Esophagus (tissue), 2 donors: ENCODE data around the gene VMO1. TPM values are rescaled to one million over a fixed set of nuclear protein-coding genes. Genes with fewer than 3 reads are reported as not detected.
A peak's percentile ranks its signal among the peaks of the same experiment; 100 is the strongest.

Source experiments
- H3K27ac ChIP-seq, 2 donors: one replicate each; pipeline ENCODE4 v1.5.1; 2013; ENCODE audit warnings: low read depth in 2 of 2, mild to moderate bottlenecking in 2 of 2, inconsistent platforms in 1 of 2, low read length in 1 of 2, moderate library complexity in 1 of 2
- H3K27me3 ChIP-seq, 2 donors: one replicate each; pipeline ENCODE4 v1.6.1; 2013; ENCODE audit warnings: low read length in 2 of 2, control low read depth in 1 of 2, mild to moderate bottlenecking in 1 of 2; ENCODE audit not compliant: insufficient read depth in 2 of 2, control insufficient read depth in 1 of 2
- H3K36me3 ChIP-seq, 2 donors: one replicate each; pipeline ENCODE4 v1.6.1; 2013; ENCODE audit warnings: low read length in 1 of 2; ENCODE audit not compliant: control insufficient read depth in 2 of 2, insufficient read depth in 2 of 2
- H3K4me1 ChIP-seq, 2 donors: one replicate each; pipeline ENCODE4 v1.6.1; 2013; ENCODE audit warnings: low read length in 1 of 2; ENCODE audit not compliant: control insufficient read depth in 2 of 2, insufficient read depth in 2 of 2
- H3K4me3 ChIP-seq, 2 donors: one replicate each; pipeline ENCODE4 v1.5.1; 2013; ENCODE audit warnings: low read length in 2 of 2, mild to moderate bottlenecking in 2 of 2, low read depth in 1 of 2, moderate library complexity in 1 of 2
- H3K9me3 ChIP-seq, 2 donors: one replicate each; pipeline ENCODE4 v1.6.1; 2013; ENCODE audit warnings: mild to moderate bottlenecking in 2 of 2, low read depth in 1 of 2, low read length in 1 of 2, moderate library complexity in 1 of 2; ENCODE audit not compliant: control insufficient read depth in 2 of 2, insufficient read depth in 1 of 2
- WGBS, 2 donors: extraction: QIAGEN DNeasy Blood & Tissue Kit; methylation state at CpG; one replicate each; pipeline ENCODE4 v1.1.7; 2013; 5-methylcytosine and 5-hydroxymethylcytosine counted together
- polyA plus RNA-seq, 2 donors: library from polyadenylated mRNA; stranded (reverse); fragments of 200-250 nt; gene quantifications; one replicate each; pipeline ENCODE4 v1.2.3, GENCODE V29; 2013
- donor health status: healthy with polysubstance abuse.
- donor health status: Bipolar disorder and iron deficiency.

VMO1 gene
- polyA plus RNA-seq, 2 donors: 1.3 to 1.5 TPM

GRCh38 chr17:4766723-4767122, 19.4 kb downstream of the VMO1 start:
- no peak overlapping the region for H3K27ac ChIP-seq
- H3K27me3 ChIP-seq: no peaks in the 10 kb centered on the region
- WGBS, 2 donors: 84 to 85% methylated on average over 9 of the region's 9 CpGs
- no peaks in the 10 kb centered on the region for H3K9me3 ChIP-seq
- no peak overlapping the region for H3K4me3 ChIP-seq
- peaks cover 0 to 2% of the 10 kb centered on the region in 2 donors for H3K4me1 ChIP-seq
- no peaks in the 10 kb centered on the region for H3K36me3 ChIP-seq

DNA sequence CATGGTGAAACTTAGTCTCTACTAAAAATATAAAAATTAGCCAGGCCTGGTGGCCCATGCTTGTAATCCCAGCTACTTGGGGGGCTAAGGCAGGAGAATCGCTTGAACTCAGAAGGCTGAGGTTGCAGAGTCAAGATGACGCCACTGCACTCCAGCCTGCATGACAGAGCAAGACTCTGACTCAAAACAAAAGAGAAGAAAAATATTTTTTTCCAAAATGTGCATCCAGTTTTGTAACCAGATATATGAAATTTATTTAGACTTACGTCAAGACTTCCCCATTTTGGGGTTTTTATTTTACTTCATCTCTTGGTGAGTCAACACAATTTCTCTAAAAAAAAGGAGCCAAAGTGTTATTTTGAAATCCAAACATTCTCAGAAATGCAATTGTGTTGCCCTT, 20.0 kb downstream of the VMO1 start:
- Histone ChIP-seq H3K4me1 (no peaks in the 10 kb centered on the region), H3K27me3 (no peaks in the 10 kb centered on the region), H3K27ac (peak overlapping the region in 1 of 2 donors; percentile 10), H3K36me3 (no peaks in the 10 kb centered on the region), H3K4me3 (no peak overlapping the region), H3K9me3 (no peaks in the 10 kb centered on the region)
- 80 to 91% methylated on average over 3 of the region's 3 CpGs for WGBS, 2 donors

DNA sequence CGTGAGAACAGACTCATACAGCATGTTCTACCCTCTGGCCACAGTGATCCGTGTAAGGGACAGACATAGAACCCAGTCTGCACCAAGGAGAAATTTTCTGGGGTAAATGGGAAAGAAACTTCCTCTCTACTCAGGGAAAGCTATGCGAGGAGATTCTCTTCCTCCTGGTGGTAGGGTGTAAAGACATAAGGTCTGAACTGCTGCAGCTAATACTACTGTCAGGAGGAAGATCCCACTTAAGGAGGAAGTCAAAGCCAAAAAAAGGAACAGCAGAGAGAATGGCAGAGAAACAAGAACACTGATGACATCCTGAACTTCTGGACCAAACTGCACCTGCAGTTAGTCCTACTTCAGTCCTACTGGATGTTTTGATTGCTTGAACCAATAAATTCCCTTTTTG, 21.6 kb downstream of the VMO1 start:
- Histone ChIP-seq H3K9me3 (no peaks in the 10 kb centered on the region), H3K27ac (no peak overlapping the region), H3K4me3 (no peak overlapping the region), H3K36me3 (no peaks in the 10 kb centered on the region), H3K4me1 (no peaks in the 10 kb centered on the region), H3K27me3 (no peaks in the 10 kb centered on the region)
- whole genome bisulfite sequencing, 2 donors: 69 to 71% methylated on average over 3 of the region's 3 CpGs

DNA sequence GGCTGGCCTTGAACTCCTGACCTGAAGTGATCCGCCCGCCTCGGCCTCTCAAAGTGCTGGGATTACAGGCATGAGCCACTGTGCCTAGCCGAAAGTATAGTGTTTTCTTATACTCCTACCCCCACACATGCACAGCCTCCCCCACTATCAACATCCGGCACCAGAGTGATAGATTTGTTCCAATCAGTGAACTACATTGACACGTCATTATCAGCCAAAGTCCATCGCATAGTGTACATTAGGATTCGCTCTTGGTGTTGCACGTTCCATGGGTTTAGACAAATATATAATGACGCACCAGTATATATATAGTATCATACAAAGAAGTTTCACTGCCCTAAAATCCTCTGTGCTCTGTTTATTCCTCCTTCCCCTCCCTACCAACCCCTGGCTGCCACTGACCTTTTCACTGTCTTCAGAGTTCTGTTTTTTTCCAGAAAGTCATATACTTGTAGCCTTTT, 26.4 kb downstream of the VMO1 start:
- Histone ChIP-seq H3K36me3 (no peaks in the 10 kb centered on the region), H3K4me1 (no peaks in the 10 kb centered on the region), H3K4me3 (no peak overlapping the region), H3K27ac (no peak overlapping the region), H3K27me3 (peaks cover 0 to 4% of the 10 kb centered on the region in 2 donors), H3K9me3 (no peaks in the 10 kb centered on the region)
- WGBS, 2 donors: 74 to 82% methylated on average over 10 of the region's 10 CpGs

DNA sequence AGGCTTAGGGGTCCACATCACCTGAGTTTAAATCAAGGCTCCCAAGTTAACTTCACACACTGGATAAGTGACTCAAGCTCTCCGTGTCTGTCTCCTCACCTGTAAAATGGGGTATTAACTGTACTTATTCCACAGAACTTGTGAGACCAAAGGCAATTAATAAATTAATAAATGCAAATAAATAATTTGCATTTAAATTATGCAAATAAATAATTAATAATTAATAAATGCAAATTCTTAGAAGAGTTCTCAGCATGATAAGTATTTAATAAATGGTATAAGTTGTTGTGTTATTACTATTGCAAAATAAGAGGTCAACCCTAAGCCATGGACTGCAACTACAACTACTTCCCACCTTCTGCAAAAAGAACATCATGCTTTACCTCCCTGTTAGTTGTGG, 32.8 kb downstream of the VMO1 start:
- 79 to 85% methylated on average over 1 of the region's 1 CpG for WGBS, 2 donors
- no peaks in the 10 kb centered on the region for H3K9me3 ChIP-seq
- H3K4me3 ChIP-seq: no peak overlapping the region
- no peaks in the 10 kb centered on the region for H3K36me3 ChIP-seq
- H3K4me1 ChIP-seq: no peaks in the 10 kb centered on the region
- peaks cover 0 to 4% of the 10 kb centered on the region in 2 donors for H3K27me3 ChIP-seq
- no peak overlapping the region for H3K27ac ChIP-seq

DNA sequence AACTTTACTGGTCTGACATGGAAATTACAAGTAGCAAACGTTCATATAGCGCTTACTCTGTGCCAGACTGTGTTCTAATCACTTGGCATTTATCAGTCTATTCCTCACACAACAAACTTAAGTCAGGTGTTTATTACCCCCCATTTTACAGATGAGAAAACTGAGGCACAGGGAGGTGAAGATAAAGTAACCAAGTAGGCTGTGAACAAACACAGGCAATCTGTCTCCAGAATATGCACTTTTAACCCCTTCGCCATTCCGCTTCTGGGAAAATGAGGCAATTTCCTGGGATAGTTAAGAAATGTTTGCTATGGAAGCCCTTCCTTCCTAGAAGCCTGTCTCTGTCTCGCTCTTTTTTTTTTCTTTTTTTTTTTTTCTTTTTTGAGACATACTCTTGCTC, 34.2 kb downstream of the VMO1 start:
- H3K4me3 ChIP-seq: no peak overlapping the region
- no peak overlapping the region for H3K27ac ChIP-seq
- H3K27me3 ChIP-seq: peaks cover 0 to 4% of the 10 kb centered on the region in 2 donors
- no peaks in the 10 kb centered on the region for H3K4me1 ChIP-seq
- H3K9me3 ChIP-seq: no peaks in the 10 kb centered on the region
- no peaks in the 10 kb centered on the region for H3K36me3 ChIP-seq
- WGBS, 2 donors: 66 to 70% methylated on average over 5 of the region's 5 CpGs

GRCh38 chr17:4750606-4751005, 35.6 kb downstream of the VMO1 start:
- H3K36me3 ChIP-seq: no peaks in the 10 kb centered on the region
- 32 to 40% methylated on average over 3 of the region's 3 CpGs for WGBS, 2 donors
- no peak overlapping the region for H3K27ac ChIP-seq
- peaks cover 0 to 4% of the 10 kb centered on the region in 2 donors for H3K27me3 ChIP-seq
- H3K4me1 ChIP-seq: no peaks in the 10 kb centered on the region
- no peaks in the 10 kb centered on the region for H3K9me3 ChIP-seq
- no peak overlapping the region for H3K4me3 ChIP-seq

- H3K4me3 ChIP-seq: no peak overlapping the region
- no peaks in the 10 kb centered on the region for H3K27me3 ChIP-seq
- no peak overlapping the region for H3K27ac ChIP-seq
- H3K4me1 ChIP-seq: peaks cover 0 to 8% of the 10 kb centered on the region in 2 donors
- WGBS, 2 donors: 55 to 59% methylated on average over 4 of the region's 4 CpGs
- H3K36me3 ChIP-seq: no peaks in the 10 kb centered on the region
- H3K9me3 ChIP-seq: no peaks in the 10 kb centered on the region
Measured at GRCh38 chr17:4748686-4749085, 37.5 kb downstream of the VMO1 start.

- H3K36me3 ChIP-seq: no peaks in the 10 kb centered on the region
Measured at GRCh38 chr17:4747847-4748246, 38.3 kb downstream of the VMO1 start.

More at GRCh38 chr17:4747847-4748246, 38.3 kb downstream of the VMO1 start:
- peaks cover 0 to 8% of the 10 kb centered on the region in 2 donors for H3K4me1 ChIP-seq
- no peak overlapping the region for H3K4me3 ChIP-seq
- H3K27me3 ChIP-seq: no peaks in the 10 kb centered on the region
- H3K27ac ChIP-seq: no peak overlapping the region
- WGBS, 2 donors: 38% methylated on average over 5 of the region's 5 CpGs
- no peaks in the 10 kb centered on the region for H3K9me3 ChIP-seq
